ENCODE data around the gene CLK1.

CLK1 gene

GRCh38 chr2:200810998-200811332, 53.5 kb downstream of the CLK1 start:
- DNase-seq: no peak

GRCh38 chr2:200810252-200810997, 54.0 kb downstream of the CLK1 start:
- DNase-seq: no peak

GRCh38 chr2:200809506-200810251, 54.8 kb downstream of the CLK1 start:
- DNase-seq: no peak

Measured in activated CD4-positive, alpha-beta T cell treated with anti-CD3 and anti-CD28 coated beads, Interleukin-10, Interleukin-2, amounts not matched to agents 100 ng/mL and 50 ng/mL, durations not matched to agents 16 hours and 8 hours (primary cell).